ENCODE data around the gene CENPU. TPM values are rescaled to one million over a fixed set of nuclear protein-coding genes. Genes with fewer than 3 reads are reported as not detected.
"Not testable (repeated sequence)": the region's sequence is repeated elsewhere in the genome, so short reads cannot be mapped to it uniquely, and the experiment has no call there.

CENPU gene
- total RNA-seq, 1 donor from 2014 or later, result 2.9 TPM

- no peak for DNase-seq (ENCODE audit: low read depth)
These were observed 17.7 kb upstream of the CENPU start for GRCh38 chr4:184751585-184751956.

- no peak for DNase-seq (ENCODE audit: low read depth)
These were observed 17.2 kb upstream of the CENPU start for GRCh38 chr4:184750926-184751584.

GRCh38 chr4:184748251-184748652 is 14.4 kb upstream of the CENPU start:
- peak; percentile 33 for DNase-seq (ENCODE audit: low read depth)

- peak; percentile 45 for DNase-seq (ENCODE audit: low read depth)
These were observed 13.3 kb upstream of the CENPU start for GRCh38 chr4:184747034-184747830.

GRCh38 chr4:184745831-184746795 is 12.2 kb upstream of the CENPU start:
- peak; percentile 95 for DNase-seq (ENCODE audit: low read depth)

- peak; percentile 29 for DNase-seq (ENCODE audit: low read depth)
These were observed 10.3 kb upstream of the CENPU start for GRCh38 chr4:184744236-184744635.

- DNase-seq (ENCODE audit: low read depth), result no peak
These were observed 9.8 kb upstream of the CENPU start for GRCh38 chr4:184743650-184744049.

GRCh38 chr4:184741651-184742050 is 7.8 kb upstream of the CENPU start:
- not testable (repeated sequence) for DNase-seq (ENCODE audit: low read depth)

- no peak for DNase-seq (ENCODE audit: low read depth)
These were observed 7.1 kb upstream of the CENPU start for GRCh38 chr4:184740980-184741391.

- not testable (repeated sequence) for DNase-seq (ENCODE audit: low read depth)
These were observed 5.7 kb upstream of the CENPU start for GRCh38 chr4:184739575-184739974.

- DNase-seq (ENCODE audit: low read depth), result no peak
These were observed 862 bp upstream of the CENPU start for GRCh38 chr4:184734758-184735157.

GRCh38 chr4:184732126-184732525 is 1.8 kb downstream of the CENPU start:
- DNase-seq (ENCODE audit: low read depth), result peak; percentile 80

GRCh38 chr4:184731056-184731455 is 2.8 kb downstream of the CENPU start:
- no peak for DNase-seq (ENCODE audit: low read depth)

GRCh38 chr4:184729946-184730345 is 4.0 kb downstream of the CENPU start:
- DNase-seq (ENCODE audit: low read depth), result no peak

GRCh38 chr4:184728858-184729257 is 5.0 kb downstream of the CENPU start:
- peak; percentile 81 for DNase-seq (ENCODE audit: low read depth)

- DNase-seq (ENCODE audit: low read depth), result no peak
These were observed 6.5 kb downstream of the CENPU start for GRCh38 chr4:184727430-184727829.

GRCh38 chr4:184722798-184723197 is 11.1 kb downstream of the CENPU start:
- DNase-seq (ENCODE audit: low read depth), result no peak

- no peak for DNase-seq (ENCODE audit: low read depth)
These were observed 12.6 kb downstream of the CENPU start for GRCh38 chr4:184721254-184721653.

- DNase-seq (ENCODE audit: low read depth), result no peak
These were observed 14.5 kb downstream of the CENPU start for GRCh38 chr4:184719407-184719806.

GRCh38 chr4:184715526-184715925 is 18.4 kb downstream of the CENPU start:
- no peak for DNase-seq (ENCODE audit: low read depth)

- no peak for DNase-seq (ENCODE audit: low read depth)
These were observed 20.0 kb downstream of the CENPU start for GRCh38 chr4:184713887-184714286.

- DNase-seq (ENCODE audit: low read depth), result no peak
These were observed 21.6 kb downstream of the CENPU start for GRCh38 chr4:184712322-184712721.

All from renal cortical epithelial cell (primary cell).